ENCODE data around the gene CIDEB. TPM values are rescaled to one million over a fixed set of nuclear protein-coding genes. Genes with fewer than 3 reads are reported as not detected.

CIDEB gene
- total RNA-seq, 1 donor from 2014 or later, result 1.1 TPM

GRCh38 chr14:24260026-24260779 lies 47.6 kb downstream of the CIDEB start:
- DNase-seq (ENCODE audit: low read depth), result no peak
- no peaks in the 10 kb centered on the region for H3K27me3 ChIP-seq (ENCODE audit: control insufficient read depth, insufficient read depth, low read length)
- H3K36me3 ChIP-seq (ENCODE audit: control insufficient read depth, insufficient read depth, low read length), result no peaks in the 10 kb centered on the region
- no peak for TF ChIP-seq CTCF (IDR thresholded peaks at IDR 0.05; ENCODE audit: insufficient read depth, low read length, poor library complexity, severe bottlenecking)
- H3K4me3 ChIP-seq (ENCODE audit: low read depth, low read length), result no peak overlapping the region

DNA sequence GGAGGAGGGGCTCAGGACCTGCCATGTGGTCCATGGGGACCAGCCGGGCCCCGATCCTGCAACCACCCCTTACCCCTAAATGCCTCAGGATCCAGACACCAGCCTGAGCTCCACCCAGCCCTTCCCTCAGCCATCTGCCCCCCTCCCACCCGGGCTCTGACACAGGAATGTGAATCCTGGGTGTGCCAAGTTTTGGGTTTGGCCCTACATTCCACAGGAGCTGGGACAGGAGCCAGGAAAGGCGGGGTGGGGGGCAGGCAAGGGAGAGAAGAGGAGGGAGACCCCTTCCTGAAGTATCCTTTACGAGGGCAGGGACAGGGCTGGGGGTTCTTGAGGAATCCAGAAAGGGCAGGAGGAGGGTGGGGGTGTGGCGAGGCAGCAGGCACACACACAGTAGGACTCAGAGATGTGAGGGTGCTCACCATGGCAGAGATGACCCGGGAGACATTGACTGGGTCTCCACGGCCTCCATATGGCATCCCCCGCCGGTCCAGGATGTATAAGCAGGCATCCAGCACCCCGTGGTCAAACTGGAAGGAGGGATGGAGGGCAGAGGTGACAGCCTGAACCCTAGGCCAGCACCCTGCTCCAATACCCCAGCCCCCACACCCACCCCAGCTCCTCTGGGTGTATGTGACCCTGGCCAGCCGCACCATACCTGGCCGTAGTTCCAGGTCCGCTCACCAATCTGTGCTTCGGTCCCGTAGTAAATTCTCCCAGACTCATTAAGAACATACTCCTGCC lies 48.3 kb downstream of the CIDEB start:
- no peaks in the 10 kb centered on the region for H3K36me3 ChIP-seq (ENCODE audit: control insufficient read depth, insufficient read depth, low read length)
- H3K27me3 ChIP-seq (ENCODE audit: control insufficient read depth, insufficient read depth, low read length), result no peaks in the 10 kb centered on the region
- TF ChIP-seq CTCF (IDR thresholded peaks at IDR 0.05; ENCODE audit: insufficient read depth, low read length, poor library complexity, severe bottlenecking), result no peak
- H3K4me3 ChIP-seq (ENCODE audit: low read depth, low read length), result no peak overlapping the region
- DNase-seq (ENCODE audit: low read depth), result no peak

DNA sequence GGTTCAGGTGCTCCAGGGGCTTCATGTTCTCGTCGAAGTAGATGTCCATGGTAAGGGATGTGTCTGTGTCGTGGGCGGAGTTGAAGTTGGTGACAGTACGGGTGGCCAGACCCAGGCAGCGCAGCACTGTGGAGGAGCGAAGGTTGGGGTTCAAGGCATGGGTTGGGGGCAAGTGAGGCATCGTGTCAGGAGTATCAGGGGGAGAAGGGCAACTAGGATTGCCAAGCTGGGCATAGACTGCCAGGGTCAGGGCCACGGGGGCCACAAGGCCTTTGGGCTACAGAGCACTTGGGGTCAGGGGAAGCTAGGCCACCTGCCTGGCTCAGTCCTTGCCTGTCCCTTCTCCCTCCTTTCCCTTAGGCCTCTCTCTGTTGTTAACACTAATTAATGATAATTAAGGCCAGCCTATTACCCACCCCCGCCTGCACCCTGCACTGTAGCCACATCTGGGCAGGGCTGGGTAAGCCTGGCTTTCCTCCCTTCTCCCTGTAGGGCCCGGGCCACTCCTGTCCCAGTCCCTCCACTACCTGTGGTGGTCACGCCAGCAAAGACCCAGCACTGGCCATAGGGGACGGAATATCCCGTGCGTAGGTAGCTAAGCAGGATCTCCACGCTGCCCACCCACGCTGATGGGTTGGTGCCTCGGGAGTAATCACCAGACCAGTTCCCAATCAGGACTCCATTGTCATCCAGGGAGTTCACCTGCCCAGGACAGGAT lies 49.1 kb downstream of the CIDEB start:
- TF ChIP-seq CTCF (IDR thresholded peaks at IDR 0.05; ENCODE audit: insufficient read depth, low read length, poor library complexity, severe bottlenecking), result no peak
- Histone ChIP-seq H3K36me3 (ENCODE audit: control insufficient read depth, insufficient read depth, low read length) (no peaks in the 10 kb centered on the region), H3K4me3 (ENCODE audit: low read depth, low read length) (no peak overlapping the region), H3K27me3 (ENCODE audit: control insufficient read depth, insufficient read depth, low read length) (no peaks in the 10 kb centered on the region)
- no peak for DNase-seq (ENCODE audit: low read depth)

- no peak for DNase-seq (ENCODE audit: low read depth)
Measured at GRCh38 chr14:24258119-24258518, 49.7 kb downstream of the CIDEB start.

DNA sequence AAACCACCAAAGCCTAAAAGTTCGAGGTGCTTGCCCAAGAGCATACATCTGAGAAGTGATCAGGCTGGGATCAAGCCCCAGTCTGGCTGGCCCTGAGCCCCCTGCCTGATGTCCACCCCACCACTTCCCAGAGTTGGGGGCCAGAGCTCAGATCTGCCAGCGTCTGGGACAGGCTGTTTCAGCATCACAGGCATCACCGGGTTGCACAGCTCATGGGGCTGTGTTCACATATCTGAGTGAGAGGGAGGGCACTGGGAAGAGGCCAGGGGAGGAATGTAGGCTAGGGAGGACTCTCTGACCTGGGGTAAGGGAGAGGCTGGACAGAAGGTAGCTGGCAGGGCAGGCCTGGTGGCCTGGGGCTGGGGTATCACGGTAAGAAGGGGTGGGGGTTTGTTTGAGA lies 50.8 kb downstream of the CIDEB start:
- Histone ChIP-seq H3K36me3 (ENCODE audit: control insufficient read depth, insufficient read depth, low read length) (no peaks in the 10 kb centered on the region), H3K27me3 (ENCODE audit: control insufficient read depth, insufficient read depth, low read length) (no peaks in the 10 kb centered on the region), H3K4me3 (ENCODE audit: low read depth, low read length) (no peak overlapping the region)
- DNase-seq (ENCODE audit: low read depth), result no peak
- no peak for TF ChIP-seq CTCF (IDR thresholded peaks at IDR 0.05; ENCODE audit: insufficient read depth, low read length, poor library complexity, severe bottlenecking)

More at GRCh38 chr14:24258119-24258518, 49.7 kb downstream of the CIDEB start:
- Histone ChIP-seq H3K36me3 (ENCODE audit: control insufficient read depth, insufficient read depth, low read length) (no peaks in the 10 kb centered on the region), H3K27me3 (ENCODE audit: control insufficient read depth, insufficient read depth, low read length) (no peaks in the 10 kb centered on the region), H3K4me3 (ENCODE audit: low read depth, low read length) (no peak overlapping the region)
- no peak for TF ChIP-seq CTCF (IDR thresholded peaks at IDR 0.05; ENCODE audit: insufficient read depth, low read length, poor library complexity, severe bottlenecking)
